ENCODE results near the gene BAD.

GRCh38 chr11:64260147-64260708, 24.2 kb downstream of the BAD start:
- TF ChIP-seq ZNF384 (IDR thresholded peaks at IDR 0.05): no peak
- no peak for TF ChIP-seq NFRKB (IDR thresholded peaks at IDR 0.05)
- TF ChIP-seq TARDBP (IDR thresholded peaks at IDR 0.05): no peak
- no peak for TF ChIP-seq SUZ12 (IDR thresholded peaks at IDR 0.05)
- no peak for TF ChIP-seq SP1 (IDR thresholded peaks at IDR 0.05)
- TF ChIP-seq HDGF (IDR thresholded peaks at IDR 0.05; ENCODE audit: borderline replicate concordance): no peak
- no peak for TF ChIP-seq LEF1 (IDR thresholded peaks at IDR 0.05; ENCODE audit: borderline replicate concordance)
- TF ChIP-seq FOXK2 (IDR thresholded peaks at IDR 0.05): no peak
- no peak for TF ChIP-seq FOXM1 (IDR thresholded peaks at IDR 0.05; ENCODE audit: borderline replicate concordance)
- no peak for TF ChIP-seq ARNT (IDR thresholded peaks at IDR 0.05)
- TF ChIP-seq BHLHE40 (IDR thresholded peaks at IDR 0.05; ENCODE audit: borderline replicate concordance): no peak
- no peak for TF ChIP-seq ELF4 (IDR thresholded peaks at IDR 0.05)
- TF ChIP-seq FOXA1 (IDR thresholded peaks at IDR 0.05): no peak
